Activated CD4-positive, CD25-positive, alpha-beta regulatory T cell (primary cell): ENCODE data around the gene GALNT12.

Source experiments
- DNase-seq, 4 experiments: peaks; one replicate each; lab custom pipeline; 2025; lab: John Stamatoyannopoulos, UW

The GALNT12 gene

GRCh38 chr9:98880311-98881015 is 73.0 kb downstream of the GALNT12 start:
- no peak for DNase-seq

GRCh38 chr9:98881356-98881755 is 73.9 kb downstream of the GALNT12 start:
- no peak for DNase-seq

GRCh38 chr9:98881836-98882568 is 74.5 kb downstream of the GALNT12 start:
- DNase-seq, result no peak

DNA sequence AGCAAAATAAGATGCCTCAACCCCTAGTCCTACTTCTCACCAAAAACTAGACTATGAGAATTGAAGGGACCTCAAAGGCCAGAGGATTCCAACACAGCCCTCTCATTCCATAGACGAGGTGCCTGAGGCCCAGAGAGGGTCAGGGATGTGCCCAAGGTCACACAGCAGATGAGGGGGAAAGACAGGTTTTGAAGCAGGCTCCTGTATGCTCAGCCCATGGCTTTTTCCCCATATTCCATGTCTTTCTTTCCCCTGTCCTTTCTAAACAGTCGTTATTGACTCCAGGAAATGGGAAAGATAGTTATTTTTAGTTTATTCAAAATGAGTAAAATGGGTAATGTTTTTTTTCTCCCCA is 75.1 kb downstream of the GALNT12 start:
- no peak for DNase-seq

GRCh38 chr9:98883276-98883675 is 75.8 kb downstream of the GALNT12 start:
- DNase-seq, result no peak

DNA sequence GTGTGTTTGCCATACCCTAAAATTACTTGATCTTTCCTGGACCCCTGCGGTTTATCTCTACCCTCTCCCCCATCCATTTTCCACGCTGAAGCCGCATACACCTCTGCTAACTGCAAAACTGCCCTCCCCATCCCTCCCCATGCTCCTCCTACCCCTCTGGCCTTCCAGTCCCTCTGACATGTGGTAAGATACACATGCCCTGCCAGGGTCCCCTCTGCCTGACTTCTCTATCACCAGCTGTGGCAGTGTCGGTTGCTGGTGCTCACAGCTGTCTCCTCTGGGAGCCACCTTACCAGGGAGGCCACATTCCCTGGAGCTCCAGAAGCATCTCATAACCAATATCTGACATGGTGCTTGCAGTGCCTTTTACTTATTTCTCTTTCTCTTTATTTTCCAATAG is 77.4 kb downstream of the GALNT12 start:
- DNase-seq, result no peak

DNA sequence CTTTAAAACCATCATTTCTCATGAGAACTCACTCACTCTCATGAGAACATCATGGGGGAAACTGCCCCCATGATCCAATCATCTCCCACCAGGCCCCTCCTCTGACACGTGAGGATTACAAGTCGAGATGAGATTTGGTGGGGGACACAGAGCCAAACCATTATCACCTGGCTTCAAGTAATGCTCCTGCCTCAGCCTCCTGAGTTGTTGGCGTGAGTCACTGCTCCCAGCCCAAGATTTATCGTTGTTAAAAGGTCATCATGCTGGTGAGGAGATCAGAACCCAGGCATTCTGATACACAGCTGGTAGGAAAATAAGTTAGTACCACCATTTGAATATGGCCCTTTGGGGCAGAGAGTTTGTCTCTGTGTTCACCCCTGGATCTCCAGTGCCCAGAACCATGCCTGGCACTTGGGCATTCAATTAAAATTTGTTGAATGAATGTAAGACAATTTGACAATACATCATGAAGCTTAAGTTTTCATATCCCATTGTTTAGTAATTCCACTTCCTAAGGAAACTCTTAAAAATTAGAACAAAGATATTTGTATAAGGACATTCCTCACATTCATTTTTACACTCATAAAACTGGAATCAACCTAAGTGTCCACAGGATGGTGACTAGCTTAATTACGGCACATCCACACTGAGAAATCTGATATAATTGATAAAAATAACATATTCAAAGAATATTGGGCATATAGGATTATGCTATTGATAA is 78.3 kb downstream of the GALNT12 start:
- no peak for DNase-seq

DNA sequence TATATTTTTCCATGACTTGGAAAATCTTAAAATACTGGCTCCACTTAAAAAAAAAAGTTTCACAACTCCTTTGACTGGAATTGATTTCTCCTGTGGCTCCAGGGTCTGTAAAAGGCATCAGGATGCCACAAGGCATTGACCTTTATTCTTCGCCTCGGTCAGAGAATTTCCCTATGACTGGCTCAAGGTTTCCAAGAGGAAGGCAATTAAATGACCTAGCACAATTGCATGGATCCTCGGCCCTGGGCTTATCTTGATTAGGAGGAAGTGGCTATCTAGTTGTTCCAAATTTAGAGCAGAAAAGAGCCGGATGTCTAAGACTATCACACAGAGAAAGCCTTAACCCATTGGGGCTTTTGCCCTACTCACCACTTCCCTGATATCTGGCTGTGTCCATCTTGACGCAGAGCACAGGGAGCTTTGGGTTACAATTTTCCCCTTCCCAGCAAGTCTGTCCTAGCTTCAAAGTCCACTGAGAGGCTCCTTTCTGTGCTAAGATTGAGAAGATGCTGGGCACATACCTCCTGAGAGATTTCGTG is 79.3 kb downstream of the GALNT12 start:
- DNase-seq, result no peak

- no peak for DNase-seq
These were observed 80.5 kb downstream of the GALNT12 start for GRCh38 chr9:98887918-98888510.

GRCh38 chr9:98888801-98889421 is 81.4 kb downstream of the GALNT12 start:
- no peak for DNase-seq

GRCh38 chr9:98890256-98890655 is 82.8 kb downstream of the GALNT12 start:
- no peak for DNase-seq

DNA sequence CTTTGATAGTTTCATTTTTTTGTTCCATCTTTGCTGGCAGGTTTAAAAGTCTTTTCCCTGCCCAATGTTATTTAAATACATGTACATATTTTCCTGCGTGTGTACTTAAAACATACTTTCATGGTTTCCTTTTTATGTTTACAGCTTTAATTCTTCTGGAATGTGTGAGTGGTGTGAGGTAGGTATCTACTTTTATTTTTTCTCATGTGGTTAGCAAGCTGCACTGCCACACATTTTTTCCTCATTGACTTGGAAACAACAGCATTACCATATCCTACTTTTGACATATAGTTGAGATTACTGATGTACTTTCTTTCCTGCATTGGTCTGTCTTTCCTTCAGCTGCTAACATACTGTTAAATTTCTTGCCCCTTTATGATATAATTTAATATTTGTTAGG is 84.8 kb downstream of the GALNT12 start:
- DNase-seq, result no peak

DNA sequence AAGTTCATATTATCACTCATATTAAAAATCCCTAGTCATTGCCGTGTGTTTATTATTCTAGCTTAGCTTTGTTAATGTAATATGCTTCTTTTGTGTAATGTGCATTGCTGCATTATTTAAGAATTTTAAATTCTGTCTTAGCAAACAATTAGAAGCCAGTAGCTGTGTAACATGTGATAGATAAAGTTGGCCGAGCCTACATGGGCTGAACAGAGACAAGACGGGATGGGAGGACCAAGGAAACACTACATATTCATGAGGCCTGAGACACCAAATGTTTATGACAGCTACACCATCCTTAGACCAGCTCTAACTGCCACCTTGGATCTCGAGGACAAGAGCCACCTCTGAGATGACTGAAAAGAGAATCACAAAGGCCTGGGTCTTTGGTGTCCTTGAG is 85.2 kb downstream of the GALNT12 start:
- DNase-seq, result no peak

DNA sequence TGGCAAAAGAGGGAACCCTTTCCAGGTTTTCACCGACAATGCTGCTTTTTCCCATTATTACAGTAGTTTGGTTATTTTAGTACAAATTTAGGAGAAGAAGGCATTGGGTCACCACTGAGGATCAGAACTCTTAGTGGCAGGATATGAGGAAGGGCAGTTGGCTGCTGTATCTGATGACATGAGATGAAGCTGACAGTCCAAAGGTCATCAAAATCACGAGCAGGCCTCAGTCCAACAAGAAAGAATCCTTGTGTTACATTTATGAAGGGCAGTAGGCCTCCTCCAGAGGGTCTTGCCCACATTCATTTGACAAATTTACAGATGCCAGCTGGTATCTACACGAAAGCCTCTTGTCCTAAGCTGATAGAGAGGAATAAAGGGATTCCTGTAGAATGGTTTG is 86.7 kb downstream of the GALNT12 start:
- DNase-seq, result no peak

DNA sequence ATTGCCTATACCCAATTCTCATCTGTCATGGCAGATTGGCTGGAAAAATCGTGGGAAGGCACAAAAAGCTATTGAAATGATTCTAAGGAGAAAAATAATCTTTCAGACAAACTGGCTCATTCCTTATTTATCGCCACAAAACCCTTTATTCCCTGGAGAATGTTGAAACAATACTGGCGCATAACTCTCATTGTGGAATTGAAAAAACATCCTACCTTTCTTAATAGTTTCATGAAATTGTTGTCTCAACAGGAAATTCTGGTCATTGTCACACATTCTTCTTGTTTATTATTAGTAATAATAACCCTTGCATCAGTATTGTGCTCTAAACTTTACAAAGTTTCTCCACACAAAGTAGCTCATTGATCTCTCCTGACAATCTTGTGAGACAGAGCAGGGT is 87.3 kb downstream of the GALNT12 start:
- no peak for DNase-seq

- no peak for DNase-seq
These were observed 89.2 kb downstream of the GALNT12 start for GRCh38 chr9:98896632-98897031.

DNA sequence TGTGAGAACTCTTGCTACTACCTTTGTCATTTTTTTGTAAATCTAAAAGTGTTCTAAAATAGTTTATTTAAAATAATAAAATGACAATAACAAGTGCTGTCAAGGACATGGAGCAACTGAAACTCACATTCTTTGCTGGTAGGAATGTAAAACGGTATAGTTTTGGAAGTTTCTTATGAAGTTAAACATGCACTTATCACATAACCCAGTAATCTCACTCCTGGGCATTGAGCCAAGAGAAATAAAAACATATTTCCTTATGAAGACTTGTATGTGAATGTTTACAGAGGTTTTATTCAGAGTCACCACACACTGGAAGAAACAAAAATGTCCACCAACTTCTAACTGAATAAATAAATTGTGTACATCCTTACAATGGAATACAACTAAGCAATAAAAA is 90.3 kb downstream of the GALNT12 start:
- DNase-seq, result no peak

DNA sequence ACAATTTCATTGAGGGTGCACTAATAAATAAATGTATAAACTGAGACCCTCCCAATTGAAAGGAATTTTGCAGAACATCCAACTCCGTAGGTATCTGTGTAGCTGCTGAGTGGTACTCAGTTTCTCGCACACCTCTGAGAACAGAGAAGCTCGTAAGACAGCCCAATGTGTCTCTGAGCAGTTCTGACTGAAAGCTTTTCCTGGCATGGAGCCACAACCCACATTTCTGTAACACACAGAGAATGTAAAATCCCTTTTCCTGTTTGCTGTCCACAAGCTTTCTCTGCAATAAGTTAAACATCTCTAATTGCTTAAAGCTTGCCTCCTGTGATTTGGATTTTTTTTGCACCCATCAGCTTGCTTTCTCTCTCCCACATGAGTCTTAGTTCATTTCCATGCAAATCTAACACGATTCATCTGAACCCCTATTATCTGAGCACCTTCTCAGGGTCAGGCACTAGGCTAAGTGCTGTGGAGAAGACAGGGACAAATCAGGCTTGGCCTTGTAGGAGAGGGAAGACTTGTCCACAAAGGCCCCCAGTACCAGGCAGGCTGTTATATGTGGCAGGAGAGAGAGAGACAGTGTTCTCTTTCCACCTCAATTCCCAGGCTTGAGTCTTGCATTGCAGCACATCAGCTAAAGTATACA is 92.1 kb downstream of the GALNT12 start:
- no peak for DNase-seq
